HL-60 (cell line): Measurements from ENCODE around the gene FABP7.

Source experiments
- GABPA ChIP-seq: IDR thresholded peaks from 2 replicates; pipeline ENCODE4 v1.6.1; 2012; ENCODE audit warnings: low read depth
- POLR2AphosphoS5 ChIP-seq: IDR thresholded peaks from 2 replicates; pipeline ENCODE4 v1.6.1; 2012; ENCODE audit warnings: low read depth
- SPI1 ChIP-seq: IDR thresholded peaks from 2 replicates; pipeline ENCODE4 v1.6.1; 2012; ENCODE audit warnings: low read depth, mild to moderate bottlenecking, borderline replicate concordance
- TF ChIP-seq, protein P1 (sequence below): IDR thresholded peaks from one replicate; pipeline ENCODE4 v1.5.1; 2011; ENCODE audit warnings: low read length, control low read depth, inconsistent platforms; ENCODE audit not compliant: insufficient read depth
- TF ChIP-seq, protein P2 (sequence below): IDR thresholded peaks from 2 replicates; pipeline ENCODE4 v1.6.1; 2012; ENCODE audit warnings: low read depth; ENCODE audit not compliant: insufficient replicate concordance

DNA sequence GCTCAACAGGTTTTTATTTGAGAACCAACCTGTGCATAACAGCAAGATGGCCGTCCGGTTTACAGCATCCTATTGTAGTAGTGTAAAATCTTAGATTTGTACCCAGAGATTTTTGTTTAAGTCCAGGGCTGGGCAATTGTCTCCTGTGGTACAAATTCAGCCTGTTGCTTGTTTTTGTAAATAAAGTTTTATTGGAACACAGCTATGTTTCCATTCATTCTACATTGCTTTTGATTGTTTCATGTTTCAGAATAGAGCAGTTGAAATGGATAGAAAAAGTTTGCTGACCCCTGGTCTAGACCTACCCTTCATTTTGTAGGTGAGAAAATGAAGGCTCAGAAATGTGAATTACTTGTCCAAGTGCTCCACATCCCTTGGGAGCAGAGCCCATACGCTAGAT is 18.0 kb downstream of the FABP7 start:
- TF ChIP-seq, protein P1, sequence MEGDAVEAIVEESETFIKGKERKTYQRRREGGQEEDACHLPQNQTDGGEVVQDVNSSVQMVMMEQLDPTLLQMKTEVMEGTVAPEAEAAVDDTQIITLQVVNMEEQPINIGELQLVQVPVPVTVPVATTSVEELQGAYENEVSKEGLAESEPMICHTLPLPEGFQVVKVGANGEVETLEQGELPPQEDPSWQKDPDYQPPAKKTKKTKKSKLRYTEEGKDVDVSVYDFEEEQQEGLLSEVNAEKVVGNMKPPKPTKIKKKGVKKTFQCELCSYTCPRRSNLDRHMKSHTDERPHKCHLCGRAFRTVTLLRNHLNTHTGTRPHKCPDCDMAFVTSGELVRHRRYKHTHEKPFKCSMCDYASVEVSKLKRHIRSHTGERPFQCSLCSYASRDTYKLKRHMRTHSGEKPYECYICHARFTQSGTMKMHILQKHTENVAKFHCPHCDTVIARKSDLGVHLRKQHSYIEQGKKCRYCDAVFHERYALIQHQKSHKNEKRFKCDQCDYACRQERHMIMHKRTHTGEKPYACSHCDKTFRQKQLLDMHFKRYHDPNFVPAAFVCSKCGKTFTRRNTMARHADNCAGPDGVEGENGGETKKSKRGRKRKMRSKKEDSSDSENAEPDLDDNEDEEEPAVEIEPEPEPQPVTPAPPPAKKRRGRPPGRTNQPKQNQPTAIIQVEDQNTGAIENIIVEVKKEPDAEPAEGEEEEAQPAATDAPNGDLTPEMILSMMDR = no peak
- TF ChIP-seq, protein P2, sequence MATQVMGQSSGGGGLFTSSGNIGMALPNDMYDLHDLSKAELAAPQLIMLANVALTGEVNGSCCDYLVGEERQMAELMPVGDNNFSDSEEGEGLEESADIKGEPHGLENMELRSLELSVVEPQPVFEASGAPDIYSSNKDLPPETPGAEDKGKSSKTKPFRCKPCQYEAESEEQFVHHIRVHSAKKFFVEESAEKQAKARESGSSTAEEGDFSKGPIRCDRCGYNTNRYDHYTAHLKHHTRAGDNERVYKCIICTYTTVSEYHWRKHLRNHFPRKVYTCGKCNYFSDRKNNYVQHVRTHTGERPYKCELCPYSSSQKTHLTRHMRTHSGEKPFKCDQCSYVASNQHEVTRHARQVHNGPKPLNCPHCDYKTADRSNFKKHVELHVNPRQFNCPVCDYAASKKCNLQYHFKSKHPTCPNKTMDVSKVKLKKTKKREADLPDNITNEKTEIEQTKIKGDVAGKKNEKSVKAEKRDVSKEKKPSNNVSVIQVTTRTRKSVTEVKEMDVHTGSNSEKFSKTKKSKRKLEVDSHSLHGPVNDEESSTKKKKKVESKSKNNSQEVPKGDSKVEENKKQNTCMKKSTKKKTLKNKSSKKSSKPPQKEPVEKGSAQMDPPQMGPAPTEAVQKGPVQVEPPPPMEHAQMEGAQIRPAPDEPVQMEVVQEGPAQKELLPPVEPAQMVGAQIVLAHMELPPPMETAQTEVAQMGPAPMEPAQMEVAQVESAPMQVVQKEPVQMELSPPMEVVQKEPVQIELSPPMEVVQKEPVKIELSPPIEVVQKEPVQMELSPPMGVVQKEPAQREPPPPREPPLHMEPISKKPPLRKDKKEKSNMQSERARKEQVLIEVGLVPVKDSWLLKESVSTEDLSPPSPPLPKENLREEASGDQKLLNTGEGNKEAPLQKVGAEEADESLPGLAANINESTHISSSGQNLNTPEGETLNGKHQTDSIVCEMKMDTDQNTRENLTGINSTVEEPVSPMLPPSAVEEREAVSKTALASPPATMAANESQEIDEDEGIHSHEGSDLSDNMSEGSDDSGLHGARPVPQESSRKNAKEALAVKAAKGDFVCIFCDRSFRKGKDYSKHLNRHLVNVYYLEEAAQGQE = no peak
- no peak for TF ChIP-seq POLR2AphosphoS5
- no peak for TF ChIP-seq GABPA
- TF ChIP-seq SPI1 = no peak
